DND-41 (cell line): Measurements from ENCODE around the gene TMEM255B.

Source experiments
- EZH2 ChIP-seq: IDR thresholded peaks from 3 replicates; pipeline ENCODE4 v1.6.1; 2012; ENCODE audit warnings: borderline replicate concordance, low read depth, mild to moderate bottlenecking, moderate library complexity, low read length, inconsistent platforms; ENCODE audit not compliant: severe bottlenecking
- TF ChIP-seq, protein P1 (sequence below): IDR thresholded peaks from 2 replicates; pipeline ENCODE4 v1.5.1; 2012; ENCODE audit warnings: borderline replicate concordance, low read length, moderate library complexity, mild to moderate bottlenecking; ENCODE audit not compliant: poor library complexity, severe bottlenecking; ENCODE audit errors: extremely low read depth

DNA sequence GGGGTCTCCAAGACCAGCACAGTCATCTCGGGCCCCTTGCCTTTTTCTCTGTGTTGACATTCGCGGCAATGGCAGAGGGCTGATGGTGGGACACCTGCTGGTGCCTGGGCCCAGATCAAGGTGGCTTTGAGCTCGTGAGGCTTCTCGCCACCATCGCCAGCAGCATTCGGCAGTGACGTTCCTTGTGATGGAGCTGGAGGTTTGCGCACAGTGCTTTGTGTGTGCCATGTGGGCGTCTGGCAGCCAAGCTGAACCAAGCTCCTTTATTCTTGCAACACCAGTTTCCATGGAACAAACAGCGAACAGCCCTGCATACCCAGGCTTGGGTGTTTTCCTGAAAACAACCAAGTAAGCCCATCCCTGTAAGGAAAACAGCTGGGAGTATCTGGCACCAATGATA is 9.1 kb upstream of the TMEM255B start:
- TF ChIP-seq, protein P1, sequence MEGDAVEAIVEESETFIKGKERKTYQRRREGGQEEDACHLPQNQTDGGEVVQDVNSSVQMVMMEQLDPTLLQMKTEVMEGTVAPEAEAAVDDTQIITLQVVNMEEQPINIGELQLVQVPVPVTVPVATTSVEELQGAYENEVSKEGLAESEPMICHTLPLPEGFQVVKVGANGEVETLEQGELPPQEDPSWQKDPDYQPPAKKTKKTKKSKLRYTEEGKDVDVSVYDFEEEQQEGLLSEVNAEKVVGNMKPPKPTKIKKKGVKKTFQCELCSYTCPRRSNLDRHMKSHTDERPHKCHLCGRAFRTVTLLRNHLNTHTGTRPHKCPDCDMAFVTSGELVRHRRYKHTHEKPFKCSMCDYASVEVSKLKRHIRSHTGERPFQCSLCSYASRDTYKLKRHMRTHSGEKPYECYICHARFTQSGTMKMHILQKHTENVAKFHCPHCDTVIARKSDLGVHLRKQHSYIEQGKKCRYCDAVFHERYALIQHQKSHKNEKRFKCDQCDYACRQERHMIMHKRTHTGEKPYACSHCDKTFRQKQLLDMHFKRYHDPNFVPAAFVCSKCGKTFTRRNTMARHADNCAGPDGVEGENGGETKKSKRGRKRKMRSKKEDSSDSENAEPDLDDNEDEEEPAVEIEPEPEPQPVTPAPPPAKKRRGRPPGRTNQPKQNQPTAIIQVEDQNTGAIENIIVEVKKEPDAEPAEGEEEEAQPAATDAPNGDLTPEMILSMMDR = no peak
- no peak for TF ChIP-seq EZH2
